Retinal pigment epithelial cell (primary cell): Measurements from ENCODE around the gene TMEFF2.

Experiments used
- DNase-seq: peaks from one replicate; pipeline ENCODE4 v3.0.0-alpha.2; 2010; ENCODE audit warnings: low read depth
- H3K4me3 ChIP-seq: 2 replicates; pipeline ENCODE4 v1.5.1; 2011; ENCODE audit warnings: mild to moderate bottlenecking, low read length, control low read depth, moderate library complexity
- TF ChIP-seq, protein P1 (sequence below): conservative IDR thresholded peaks from 2 replicates; pipeline ENCODE4 v1.5.1; 2011; ENCODE audit warnings: low read depth, low read length, control low read depth, inconsistent platforms

The TMEFF2 gene

GRCh38 chr2:192059266-192059665 is 135.5 kb downstream of the TMEFF2 start:
- no peak for DNase-seq
- TF ChIP-seq, protein P1, sequence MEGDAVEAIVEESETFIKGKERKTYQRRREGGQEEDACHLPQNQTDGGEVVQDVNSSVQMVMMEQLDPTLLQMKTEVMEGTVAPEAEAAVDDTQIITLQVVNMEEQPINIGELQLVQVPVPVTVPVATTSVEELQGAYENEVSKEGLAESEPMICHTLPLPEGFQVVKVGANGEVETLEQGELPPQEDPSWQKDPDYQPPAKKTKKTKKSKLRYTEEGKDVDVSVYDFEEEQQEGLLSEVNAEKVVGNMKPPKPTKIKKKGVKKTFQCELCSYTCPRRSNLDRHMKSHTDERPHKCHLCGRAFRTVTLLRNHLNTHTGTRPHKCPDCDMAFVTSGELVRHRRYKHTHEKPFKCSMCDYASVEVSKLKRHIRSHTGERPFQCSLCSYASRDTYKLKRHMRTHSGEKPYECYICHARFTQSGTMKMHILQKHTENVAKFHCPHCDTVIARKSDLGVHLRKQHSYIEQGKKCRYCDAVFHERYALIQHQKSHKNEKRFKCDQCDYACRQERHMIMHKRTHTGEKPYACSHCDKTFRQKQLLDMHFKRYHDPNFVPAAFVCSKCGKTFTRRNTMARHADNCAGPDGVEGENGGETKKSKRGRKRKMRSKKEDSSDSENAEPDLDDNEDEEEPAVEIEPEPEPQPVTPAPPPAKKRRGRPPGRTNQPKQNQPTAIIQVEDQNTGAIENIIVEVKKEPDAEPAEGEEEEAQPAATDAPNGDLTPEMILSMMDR, result no peak
- no peak overlapping the region for H3K4me3 ChIP-seq

DNA sequence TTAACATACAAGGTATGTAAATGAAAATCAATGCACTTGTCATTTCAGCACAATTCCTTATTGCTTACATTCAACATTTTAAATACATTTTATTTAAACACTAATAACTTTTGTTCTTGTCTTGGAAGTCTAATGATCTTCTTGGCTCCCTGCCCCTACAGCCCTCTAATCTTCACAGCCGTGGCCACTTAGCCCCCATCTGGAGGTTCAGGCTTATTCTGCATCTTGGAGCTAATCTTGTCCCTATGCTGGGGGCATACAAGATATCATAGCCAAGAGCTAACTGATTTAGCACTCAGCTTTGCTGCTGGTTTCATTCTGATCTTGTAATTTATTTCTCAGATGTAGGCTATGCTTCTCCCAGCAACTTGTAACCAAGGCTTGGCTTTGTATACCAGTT is 140.8 kb downstream of the TMEFF2 start:
- DNase-seq, result peak; percentile 11
- no peak overlapping the region for H3K4me3 ChIP-seq
- TF ChIP-seq, protein P1, result no peak

DNA sequence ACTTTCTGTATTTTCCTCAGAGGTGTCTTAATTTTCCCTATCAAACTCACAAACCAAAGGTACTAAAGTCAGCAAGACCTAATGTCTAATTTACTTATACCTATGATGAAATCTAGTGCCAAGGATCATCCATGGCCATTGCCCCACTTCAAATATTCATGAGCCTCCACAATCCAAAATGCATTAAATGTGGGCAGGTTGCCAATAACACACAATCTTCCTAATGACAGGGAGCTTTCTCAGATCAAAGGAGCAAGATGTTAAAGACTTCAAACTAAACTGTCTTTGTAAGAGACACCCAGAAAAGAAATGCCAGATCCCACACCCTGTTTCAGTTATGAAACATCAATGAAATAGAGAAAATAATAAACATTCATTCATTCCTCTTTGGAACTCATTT is 143.2 kb downstream of the TMEFF2 start:
- no peak overlapping the region for H3K4me3 ChIP-seq
- TF ChIP-seq, protein P1, result no peak
- no peak for DNase-seq

DNA sequence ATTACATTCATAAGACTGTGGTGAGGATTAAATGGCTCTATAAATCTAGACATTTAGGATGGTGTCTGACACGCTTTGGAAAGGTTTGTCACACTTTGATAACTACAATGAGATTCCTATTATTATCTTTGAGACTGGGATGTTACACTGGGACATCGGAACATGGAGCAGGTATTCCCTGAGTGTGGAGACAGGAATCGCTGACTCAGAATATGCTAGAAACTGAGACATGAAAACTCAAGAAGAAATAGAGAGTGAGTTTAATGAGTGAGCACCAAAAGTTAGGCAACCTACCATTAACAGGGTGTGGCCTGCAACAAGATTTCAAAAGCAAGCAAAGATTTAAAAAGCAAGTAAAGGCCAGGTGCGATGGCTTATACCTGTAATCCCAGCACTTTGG is 145.4 kb downstream of the TMEFF2 start:
- no peak for DNase-seq
- TF ChIP-seq, protein P1, result no peak
- no peak overlapping the region for H3K4me3 ChIP-seq

- H3K4me3 ChIP-seq, result no peak overlapping the region
- TF ChIP-seq, protein P1, result no peak
- no peak for DNase-seq
Measured at GRCh38 chr2:192047315-192048107, 147.2 kb downstream of the TMEFF2 start.

DNA sequence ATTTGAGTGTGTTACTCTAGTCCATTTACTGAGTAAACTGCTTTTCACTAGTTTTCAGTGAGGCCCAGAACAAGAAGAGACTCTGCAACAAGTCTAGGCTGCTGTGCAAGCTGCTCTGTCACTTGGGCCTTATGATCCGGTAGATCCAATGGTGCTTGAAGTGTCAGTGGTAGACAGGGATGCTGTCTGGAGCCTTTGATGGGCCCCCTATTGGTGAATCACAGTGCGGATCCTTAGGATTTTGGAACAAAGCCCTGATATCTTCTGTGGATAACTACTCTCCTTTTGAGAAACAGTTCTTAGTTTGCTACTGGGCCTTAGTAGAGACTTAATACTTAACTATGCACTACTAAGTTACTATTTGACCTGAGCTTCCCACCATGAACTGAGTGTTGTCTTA is 150.2 kb downstream of the TMEFF2 start:
- DNase-seq, result no peak
- no peak overlapping the region for H3K4me3 ChIP-seq
- TF ChIP-seq, protein P1, result no peak

GRCh38 chr2:192043216-192043870 is 151.4 kb downstream of the TMEFF2 start:
- peak; percentile 24 for DNase-seq
- TF ChIP-seq, protein P1, result no peak
- no peak overlapping the region for H3K4me3 ChIP-seq
